NCI-H82 treated with DMSO at 0.1 percent for 48 hours (cell line): ENCODE results near the gene ZNF326.

Source experiments
- DNase-seq: peaks from one replicate; lab custom pipeline; 2025; ENCODE audit not compliant: unreplicated experiment; lab: John Stamatoyannopoulos, UW

Gene ZNF326

DNA sequence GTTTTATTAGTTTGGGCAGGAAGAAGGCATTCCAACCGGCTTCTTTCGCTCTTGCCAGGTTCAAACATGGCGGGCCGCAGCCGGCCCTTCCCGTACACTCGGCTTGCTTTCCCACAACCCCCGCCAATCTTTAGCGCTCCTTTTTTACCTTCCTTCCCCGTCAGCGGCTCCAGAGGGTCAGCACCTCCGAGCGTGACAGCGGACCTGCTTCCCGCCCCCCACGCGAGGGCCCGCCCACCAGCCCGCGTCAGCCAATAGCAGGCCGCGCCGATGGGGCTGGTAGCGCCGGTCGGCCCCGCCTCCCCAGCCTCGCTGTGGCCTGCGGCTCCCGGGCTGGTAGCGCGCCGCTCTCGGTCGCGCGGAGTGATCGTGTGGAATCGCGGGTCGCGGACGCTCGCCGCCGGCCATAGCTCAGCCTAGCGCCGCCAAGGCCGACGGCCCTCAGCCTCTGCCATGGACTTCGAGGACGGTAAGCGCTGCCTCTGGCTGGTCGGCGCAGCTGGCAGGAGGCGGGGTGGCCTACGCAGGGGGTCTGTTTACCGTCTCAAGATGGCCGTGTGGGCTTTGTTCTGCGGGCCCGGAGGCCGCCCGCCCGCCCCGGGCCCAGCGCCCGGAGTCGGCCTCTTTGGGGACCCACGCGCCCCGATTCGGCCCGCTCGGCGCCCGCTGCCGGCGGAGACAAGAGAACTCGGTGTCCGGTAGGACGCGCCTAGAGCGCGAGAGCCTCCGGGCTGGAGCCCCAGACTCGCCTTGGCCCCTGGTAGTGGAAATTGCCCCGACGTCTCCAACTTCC is at the start of gene ZNF326:
TSS of gene ZNF326 (plus strand) at position 306 of the 793 bp plus-strand sequence. CDS start at position 454, 148 bp downstream.
- peak; percentile 93 for DNase-seq

DNA sequence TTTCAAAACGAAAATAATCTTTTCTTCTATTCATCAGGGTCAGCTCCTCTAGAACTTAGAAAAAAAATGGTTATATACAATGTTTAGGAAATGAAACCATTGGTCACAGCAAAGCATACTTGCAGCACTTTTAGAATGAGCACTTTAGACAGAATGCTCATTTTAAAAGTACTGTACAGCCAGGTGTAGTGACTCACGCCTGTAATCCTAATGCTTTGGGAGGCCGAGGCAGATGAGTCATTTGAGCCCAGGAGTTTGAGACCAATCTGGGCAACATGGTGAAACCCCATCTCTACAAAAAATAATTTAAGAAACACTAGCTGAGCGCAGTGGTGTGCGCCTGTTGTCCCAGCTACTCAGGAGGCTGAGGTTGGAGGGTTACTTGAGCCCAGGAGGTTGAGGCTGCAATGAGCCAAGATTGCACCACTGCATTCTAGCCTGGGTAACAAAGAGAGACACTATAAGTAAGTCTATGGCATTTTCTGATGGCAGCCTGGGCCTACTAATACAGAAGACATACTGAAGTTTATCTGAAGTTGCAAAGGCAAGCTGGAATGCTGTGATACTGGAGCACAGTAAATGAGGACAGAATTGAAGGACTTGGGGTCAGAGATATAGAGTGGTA is 48.9 kb upstream of the ZNF326 start:
- DNase-seq = no peak

DNA sequence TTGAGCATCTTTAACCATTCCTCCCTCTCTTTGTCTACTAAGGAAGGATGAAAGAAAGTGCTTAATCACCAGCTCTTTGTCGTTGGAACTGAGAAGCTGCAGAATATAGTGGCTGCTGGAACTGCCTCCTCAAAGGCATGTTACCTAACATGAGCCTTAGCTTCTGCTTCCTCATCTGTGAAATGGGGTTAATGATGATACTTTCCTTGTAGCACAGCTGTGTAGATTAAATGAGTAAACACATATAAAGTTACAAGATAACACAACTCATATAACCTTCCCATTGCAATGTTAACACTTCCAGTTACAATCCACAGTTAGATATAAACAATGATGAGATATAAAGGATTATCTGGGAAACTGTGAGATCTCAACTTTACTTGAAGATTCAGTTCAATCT is 48.4 kb upstream of the ZNF326 start:
- no peak for DNase-seq

DNA sequence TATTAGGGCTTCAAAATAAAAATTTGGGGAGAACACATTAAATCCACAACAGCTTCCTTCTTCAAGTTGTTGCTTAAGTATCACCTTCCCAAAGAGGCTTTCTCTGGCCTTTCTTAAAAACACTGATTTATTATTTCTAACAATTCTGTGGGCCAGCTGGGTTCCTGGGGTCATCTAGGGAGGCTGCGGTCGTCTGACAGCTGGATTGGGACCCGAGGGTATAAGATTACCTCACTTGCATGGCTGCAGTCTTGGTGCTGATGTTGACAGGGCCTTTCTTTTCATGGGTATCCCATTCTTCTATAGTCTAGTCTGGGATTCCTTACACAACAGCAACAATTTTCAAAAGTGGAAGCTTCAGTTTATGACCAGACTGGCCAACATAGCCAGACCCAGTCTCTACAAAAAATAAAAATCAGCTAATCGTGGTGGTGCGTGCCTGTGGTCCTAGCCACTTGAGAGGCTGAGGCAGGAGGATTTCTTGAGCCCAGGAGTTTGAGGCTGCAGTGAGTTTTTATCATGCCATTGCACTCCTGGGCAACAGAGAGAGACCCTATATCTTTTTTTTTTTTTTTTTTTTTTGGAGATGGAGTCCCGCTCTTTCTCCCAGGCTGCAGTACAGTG is 46.1 kb upstream of the ZNF326 start:
- DNase-seq = no peak

DNA sequence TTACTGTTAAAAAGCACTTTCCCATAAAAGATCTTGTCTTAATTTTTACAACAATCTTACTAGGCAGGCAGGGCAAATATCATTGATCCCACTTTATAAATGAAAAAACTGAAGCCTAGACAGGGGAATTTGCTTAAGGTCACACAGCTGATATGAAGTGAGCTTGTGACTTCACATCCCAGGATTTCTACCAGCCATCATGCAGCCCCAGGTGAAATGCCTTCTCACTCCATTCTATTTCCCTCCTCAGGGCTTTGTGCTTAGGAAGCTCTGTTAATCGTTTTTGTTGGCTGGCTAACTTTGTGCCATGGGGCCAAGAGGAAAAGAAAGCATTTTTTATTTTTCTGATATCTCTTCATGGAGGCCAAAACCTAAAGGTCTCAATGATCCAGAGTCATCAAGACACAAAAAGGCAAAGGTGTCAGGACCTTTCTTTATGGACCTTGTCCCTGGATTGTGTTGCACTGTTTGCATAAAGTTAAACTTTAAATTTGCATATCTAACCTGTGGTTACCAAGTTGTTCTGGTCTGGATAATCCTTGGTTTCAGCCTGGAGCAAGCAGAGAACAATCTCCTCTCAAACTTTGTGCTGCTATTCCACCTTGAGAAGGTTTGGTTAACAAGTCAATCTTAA is 44.8 kb upstream of the ZNF326 start:
- no peak for DNase-seq

DNA sequence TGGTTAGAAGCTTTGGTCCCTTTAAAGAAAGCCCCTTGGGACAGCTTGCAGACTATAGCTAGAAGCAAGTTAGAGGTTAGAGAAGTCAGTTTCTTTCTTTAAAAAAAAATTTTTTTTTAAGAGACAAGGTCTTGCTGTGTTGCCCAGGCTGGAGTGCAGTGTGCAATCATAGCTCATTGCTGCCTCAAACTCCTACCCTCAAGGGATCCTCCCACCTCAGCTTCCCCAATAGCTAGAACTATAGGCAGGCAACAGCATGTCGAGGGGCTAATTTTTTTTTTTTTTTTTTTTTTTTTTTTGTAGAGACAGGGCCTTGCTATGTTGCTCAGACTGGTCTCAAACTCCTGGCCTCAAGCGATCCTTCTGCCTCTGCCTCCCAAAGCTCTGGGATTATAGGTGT is 44.2 kb upstream of the ZNF326 start:
- no peak for DNase-seq

DNA sequence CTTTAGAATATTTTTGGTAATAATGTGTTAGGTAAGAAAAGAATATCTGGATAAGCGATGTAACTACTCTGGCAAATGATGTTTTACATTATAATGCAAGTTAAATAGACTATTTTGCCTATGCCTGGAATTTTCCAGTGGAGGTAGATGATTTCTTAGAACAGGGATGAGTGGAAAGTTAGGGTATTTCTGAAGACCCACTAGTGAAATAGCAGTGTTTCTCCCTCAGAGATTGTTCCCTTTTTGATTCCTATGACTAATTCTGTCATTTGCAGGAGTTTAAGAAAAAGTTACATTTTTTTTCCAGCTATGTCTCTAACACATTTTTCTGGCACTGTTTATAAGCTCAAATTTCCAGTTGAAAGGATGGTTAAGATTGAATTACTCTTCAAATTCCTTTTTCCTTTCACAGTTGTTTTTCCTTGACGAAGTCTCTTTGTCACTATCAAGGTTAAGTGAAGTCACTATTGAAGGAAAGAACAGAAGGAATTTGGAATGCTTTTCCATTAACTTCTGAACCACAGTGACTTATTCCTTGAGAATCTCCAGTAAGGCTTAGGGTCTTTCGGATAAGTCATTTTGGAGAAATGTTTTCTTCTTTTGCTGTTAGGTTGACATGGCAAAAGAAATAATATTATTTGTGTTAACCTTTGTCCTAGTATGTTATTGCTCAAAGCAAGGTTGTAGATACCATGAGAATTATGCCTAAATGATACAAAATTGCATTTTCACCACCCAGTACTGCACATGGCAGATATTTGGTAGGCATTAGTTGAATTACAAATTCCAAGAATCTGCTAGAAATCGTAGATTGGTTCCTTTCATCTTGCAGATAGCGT is 42.9 kb upstream of the ZNF326 start:
- DNase-seq = no peak

DNA sequence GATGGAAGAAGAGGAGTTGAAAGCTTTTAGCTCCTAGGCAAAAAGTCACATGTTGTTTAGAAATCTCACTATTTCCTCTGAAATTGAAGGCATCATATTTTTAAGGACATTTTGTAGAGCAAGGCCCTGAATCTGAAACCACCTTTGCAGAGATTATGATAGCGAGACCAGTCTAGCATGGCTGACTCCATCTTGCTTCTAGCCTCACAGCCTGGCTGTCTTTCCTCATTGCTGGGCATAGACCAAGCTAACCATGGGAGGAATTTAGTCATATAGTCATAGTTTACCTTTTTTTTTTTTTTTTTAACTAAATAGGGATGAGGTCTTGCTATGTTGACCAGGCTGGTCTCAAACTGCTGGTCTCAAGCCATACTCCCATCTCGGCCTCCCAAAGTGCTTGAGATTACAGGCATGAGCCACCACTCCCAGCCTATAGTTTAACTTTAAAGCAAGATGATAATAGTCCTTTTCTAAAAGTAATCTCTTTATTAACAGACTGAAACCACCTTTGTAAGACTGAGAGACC is 42.2 kb upstream of the ZNF326 start:
- no peak for DNase-seq

- DNase-seq = no peak
Measured at GRCh38 chr1:89953131-89953626, 41.7 kb upstream of the ZNF326 start.

GRCh38 chr1:89953929-89954328 is 41.0 kb upstream of the ZNF326 start:
- no peak for DNase-seq

DNA sequence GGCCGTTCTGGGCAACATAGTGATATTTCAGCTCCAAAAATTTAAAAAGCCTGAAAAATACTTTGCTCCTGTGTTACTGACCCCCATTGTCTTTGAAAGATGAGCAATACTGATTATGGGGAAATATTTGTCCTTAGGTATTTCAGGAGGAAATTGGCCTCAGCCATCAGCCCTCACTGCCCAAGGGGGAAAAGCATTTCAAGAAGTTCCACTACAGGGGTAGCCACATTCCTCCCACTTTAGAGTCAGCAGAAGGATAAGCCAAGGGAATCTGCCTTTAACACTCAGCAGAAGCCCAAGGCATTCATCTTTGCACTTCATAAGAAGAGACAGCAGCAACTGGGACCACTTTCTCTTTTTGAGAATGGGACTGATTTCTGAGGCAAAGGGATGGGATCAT is 40.5 kb upstream of the ZNF326 start:
- DNase-seq = no peak

DNA sequence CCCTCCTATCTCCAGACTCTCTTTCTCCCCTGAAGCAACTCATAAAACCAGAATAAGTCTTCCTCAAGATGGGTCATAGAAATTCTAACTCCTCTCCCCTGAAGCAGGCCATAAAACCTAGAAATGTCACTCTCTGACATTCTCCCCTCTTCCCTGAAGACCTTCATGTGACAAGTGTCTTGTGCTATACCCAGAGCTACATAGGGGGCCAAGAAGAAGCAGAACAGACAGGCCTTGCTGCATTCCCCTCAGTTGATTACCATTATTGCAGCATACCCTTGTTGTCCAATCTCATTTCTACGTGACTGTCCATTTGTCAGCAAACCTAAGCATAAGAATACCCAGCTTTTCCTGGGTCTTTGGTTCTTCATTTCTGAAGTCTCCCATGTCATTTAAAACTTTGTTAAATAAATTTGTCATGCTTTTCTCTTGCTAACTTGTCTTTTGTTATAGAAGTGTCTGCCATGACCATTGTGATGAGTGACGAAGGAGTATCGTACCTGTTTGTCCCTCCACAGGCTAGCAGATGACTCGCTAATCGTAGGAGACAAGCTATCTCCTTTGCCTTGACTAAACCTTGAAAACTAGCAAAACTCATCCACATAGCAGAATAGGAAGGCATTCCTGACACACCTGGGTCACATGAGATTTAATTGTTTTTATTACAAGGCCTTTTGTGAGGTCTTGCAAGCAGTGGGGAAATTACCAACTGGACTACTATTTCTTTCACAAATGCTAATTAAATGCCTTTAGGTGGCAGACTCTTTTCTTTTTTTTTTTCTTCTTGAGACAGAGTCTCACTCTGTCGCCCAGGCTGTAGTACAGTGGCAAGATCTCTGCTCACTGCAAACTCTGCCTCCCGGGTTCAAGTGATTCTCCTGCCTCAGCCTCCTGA is 39.4 kb upstream of the ZNF326 start:
- no peak for DNase-seq

GRCh38 chr1:89957107-89957506 is 37.8 kb upstream of the ZNF326 start:
- no peak for DNase-seq

DNA sequence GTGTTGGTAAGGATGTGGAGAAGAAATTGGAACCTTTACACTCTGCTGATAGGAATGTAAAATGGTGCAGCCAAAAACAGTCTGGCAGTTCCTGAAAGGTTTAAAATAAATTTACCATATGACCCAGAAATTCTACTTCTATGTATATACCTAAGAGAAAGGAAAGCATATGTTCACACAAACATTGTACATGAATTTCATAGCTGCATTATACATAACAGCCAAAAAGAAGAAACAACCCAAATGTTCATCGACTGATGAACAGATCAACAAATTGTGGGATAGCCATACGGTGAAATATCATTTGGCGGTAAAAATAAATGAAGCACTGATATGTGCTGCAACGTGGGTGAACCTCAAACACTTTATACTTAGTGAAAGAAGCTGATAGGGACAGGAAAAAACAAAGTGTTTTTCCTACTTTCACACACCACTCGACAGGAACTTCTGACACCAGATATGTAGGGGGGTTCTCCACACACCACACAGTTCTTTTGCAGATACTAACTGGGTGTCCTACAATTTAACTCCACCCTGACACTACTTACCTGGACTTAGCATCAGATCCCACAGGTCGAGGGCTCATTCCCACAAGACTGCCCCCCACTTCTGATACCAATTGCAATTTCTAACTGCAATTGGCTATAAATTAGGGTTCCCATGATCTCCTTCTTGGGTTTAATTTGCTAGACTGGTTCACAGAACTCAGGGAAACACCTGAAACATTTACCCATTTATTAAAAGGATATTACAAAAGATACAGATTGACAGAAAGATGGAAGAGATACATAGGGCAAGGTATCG is 35.9 kb upstream of the ZNF326 start:
- no peak for DNase-seq

GRCh38 chr1:89959719-89960118 is 35.2 kb upstream of the ZNF326 start:
- no peak for DNase-seq

DNA sequence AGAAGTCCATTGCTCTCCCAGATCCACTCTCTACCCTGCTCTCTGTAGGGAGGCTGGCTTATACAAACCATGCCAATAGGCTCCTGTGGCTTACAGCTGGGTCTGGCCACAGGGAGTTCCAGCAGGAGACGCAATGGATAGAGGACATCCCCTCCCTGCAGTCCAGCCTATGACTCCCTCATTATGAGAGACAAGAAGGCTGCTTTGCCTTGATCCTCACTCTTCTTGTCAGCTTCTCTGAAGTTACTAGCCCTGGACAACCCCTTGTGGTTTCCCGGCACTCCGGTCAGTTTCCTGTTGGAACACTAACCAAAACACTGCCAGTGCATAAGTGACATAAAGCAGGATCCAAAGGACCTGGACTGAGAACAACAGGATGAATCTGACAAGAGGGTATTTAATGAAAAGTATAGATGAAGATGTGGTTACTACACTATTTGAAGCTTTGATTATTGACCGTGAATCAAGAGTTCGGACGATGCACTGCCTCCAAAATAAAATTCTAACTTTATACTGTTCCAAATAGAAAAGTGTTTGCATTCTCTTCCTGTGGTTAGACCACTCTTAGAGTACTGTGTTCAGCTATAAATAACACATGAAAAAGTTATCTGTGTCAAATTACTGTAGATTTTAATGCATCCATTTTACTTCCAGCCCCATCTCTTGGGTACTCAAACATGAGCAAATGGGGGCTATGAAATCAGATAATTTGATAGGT is 32.7 kb upstream of the ZNF326 start:
- DNase-seq = no peak

DNA sequence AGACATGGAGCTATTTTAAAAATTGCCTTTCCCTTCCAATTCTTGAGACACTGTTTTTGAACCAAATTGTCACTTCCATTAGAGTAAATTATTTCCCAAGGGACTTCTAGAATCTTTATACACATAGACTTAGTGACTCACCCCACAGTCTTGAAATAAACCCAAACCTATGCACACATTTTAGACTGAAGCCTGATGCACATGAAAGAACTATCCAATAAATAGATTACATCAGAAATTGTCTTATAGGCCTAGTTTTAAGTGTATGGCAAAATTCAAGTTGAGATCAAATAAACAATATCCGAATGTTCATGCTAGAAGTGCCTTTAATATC is 32.2 kb upstream of the ZNF326 start:
- no peak for DNase-seq

DNA sequence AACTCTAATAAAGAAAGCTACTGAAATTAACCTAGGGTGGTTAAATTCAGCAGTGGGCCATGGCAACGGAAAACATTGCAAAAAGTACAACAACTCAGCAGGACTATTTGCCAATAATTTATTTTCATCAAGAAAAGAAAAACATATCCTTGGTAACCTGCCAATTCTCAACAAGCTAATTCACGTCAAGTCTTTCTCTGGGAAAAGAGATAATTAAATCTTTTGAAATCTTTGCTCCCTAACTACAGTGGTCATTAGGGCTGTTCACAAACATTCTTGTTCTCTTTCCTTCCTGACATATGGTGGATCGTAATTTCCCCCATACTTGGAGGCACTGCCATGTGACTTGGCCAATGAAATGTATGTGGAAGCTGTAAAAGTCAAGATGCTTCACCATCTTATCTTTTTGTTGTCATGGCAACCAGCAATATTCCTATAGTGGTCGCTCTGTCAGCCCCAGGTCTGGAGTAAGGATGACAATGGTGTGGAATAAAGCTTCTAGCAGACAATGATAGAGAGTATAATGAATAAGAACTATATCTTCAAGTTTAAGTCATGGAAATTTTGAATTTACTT is 29.6 kb upstream of the ZNF326 start:
- DNase-seq = no peak
